ENCODE measurements around the gene PARP9.

DNA sequence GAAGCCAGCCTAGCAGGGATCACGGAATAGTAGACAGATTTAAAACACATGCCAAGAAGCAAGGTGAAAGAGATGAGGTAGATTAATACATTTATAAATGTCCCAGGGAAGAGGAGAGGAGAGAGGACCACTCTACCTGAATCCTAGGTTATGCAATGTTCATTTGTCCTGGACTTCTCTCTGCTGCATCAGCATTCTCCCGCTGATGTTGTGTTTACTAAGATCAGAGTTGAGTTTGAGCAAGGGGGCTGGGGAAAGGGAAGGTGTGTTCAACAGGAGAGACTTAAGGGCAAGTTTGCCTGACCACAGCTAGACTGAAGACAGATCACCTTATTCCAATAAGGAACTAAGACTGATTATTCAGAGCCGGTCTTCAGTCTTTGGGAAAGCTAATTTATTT, 48.2 kb downstream of the PARP9 start:
- TF ChIP-seq, protein P1, sequence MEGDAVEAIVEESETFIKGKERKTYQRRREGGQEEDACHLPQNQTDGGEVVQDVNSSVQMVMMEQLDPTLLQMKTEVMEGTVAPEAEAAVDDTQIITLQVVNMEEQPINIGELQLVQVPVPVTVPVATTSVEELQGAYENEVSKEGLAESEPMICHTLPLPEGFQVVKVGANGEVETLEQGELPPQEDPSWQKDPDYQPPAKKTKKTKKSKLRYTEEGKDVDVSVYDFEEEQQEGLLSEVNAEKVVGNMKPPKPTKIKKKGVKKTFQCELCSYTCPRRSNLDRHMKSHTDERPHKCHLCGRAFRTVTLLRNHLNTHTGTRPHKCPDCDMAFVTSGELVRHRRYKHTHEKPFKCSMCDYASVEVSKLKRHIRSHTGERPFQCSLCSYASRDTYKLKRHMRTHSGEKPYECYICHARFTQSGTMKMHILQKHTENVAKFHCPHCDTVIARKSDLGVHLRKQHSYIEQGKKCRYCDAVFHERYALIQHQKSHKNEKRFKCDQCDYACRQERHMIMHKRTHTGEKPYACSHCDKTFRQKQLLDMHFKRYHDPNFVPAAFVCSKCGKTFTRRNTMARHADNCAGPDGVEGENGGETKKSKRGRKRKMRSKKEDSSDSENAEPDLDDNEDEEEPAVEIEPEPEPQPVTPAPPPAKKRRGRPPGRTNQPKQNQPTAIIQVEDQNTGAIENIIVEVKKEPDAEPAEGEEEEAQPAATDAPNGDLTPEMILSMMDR (conservative IDR thresholded peaks at IDR 0.05; ENCODE audit: low read depth, low read length) = no peak
- TF ChIP-seq EZH2phosphoT487 (IDR thresholded peaks at IDR 0.05; ENCODE audit: borderline replicate concordance, low read length) = no peak

All from PC-3 (cell line).